WTC11 (cell line): ENCODE measurements around the gene PTPRG. TPM values are rescaled to one million over a fixed set of nuclear protein-coding genes. Genes with fewer than 3 reads are reported as not detected.

Source experiments
- ATAC-seq: fragments of 200-7000 bp; cut with Tn5 transposase; 2 replicates; pipeline ENCODE4 v1.10.0; 2021; ENCODE audit warnings: mild to moderate bottlenecking, moderate library complexity
- CTCF ChIA-PET: fragments of 300-600 bp; sonication (Branson Sonifier 250); formaldehyde crosslinking; loops from one replicate; lab custom pipeline; 2021; ENCODE audit warnings: antibody characterized with exemption; lab: Charles Lee
- POLR2A ChIA-PET: fragments of 350-600 bp; sonication (Branson Sonifier 250); formaldehyde crosslinking; loops from one replicate; lab custom pipeline; 2021; ENCODE audit warnings: antibody characterized with exemption; lab: Charles Lee
- DNase-seq: peaks from one replicate; pipeline ENCODE4 v3.0.0; 2021; ENCODE audit warnings: low spot score
- H3K27ac Mint-ChIP-seq: 2 replicates; pipeline ENCODE4 v1.8.0; 2021; ENCODE audit warnings: mixed read lengths
- H3K27me3 Mint-ChIP-seq: 2 replicates; pipeline ENCODE4 v1.8.0; 2021; ENCODE audit warnings: low read depth, mild to moderate bottlenecking, moderate library complexity, mixed read lengths
- H3K36me3 Mint-ChIP-seq: 2 replicates; pipeline ENCODE4 v1.8.0; 2021; ENCODE audit warnings: mixed read lengths
- H3K4me1 Mint-ChIP-seq: 2 replicates; pipeline ENCODE4 v1.8.0; 2022; ENCODE audit warnings: mixed read lengths
- H3K4me3 Mint-ChIP-seq: 2 replicates; pipeline ENCODE4 v1.8.0; 2021; ENCODE audit warnings: mild to moderate bottlenecking, moderate library complexity, mixed read lengths
- H3K9me3 Mint-ChIP-seq: 2 replicates; pipeline ENCODE4 v1.8.0; 2021; ENCODE audit warnings: mixed read lengths
- GABPB1 ChIP-seq: sonication (generic); formaldehyde crosslinking; IDR thresholded peaks from 2 replicates; pipeline ENCODE4 v1.8.1; 2023; ENCODE audit warnings: mild to moderate bottlenecking, missing genetic modification reagents
- GRHL2 ChIP-seq: fragments of 250-450 bp; sonication (Bioruptor Pico); IDR thresholded peaks from 2 replicates; pipeline ENCODE4 v1.8.0; 2022; ENCODE audit warnings: mild to moderate bottlenecking, moderate library complexity; ENCODE audit not compliant: insufficient replicate concordance, severe bottlenecking
- GTF2I ChIP-seq: fragments of 250-450 bp; sonication (Bioruptor Pico); conservative IDR thresholded peaks from 2 replicates; pipeline ENCODE4 v1.4.0; 2021; ENCODE audit warnings: mild to moderate bottlenecking
- NR2C2 ChIP-seq: sonication (generic); formaldehyde crosslinking; IDR thresholded peaks from 2 replicates; pipeline ENCODE4 v1.8.0; 2022; ENCODE audit warnings: mild to moderate bottlenecking, missing genetic modification reagents
- RELA ChIP-seq: sonication (generic); formaldehyde crosslinking; IDR thresholded peaks from 2 replicates; pipeline ENCODE4 v1.8.1; 2022; ENCODE audit warnings: missing genetic modification reagents, mild to moderate bottlenecking, borderline replicate concordance
- SP1 ChIP-seq: sonication (generic); formaldehyde crosslinking; conservative IDR thresholded peaks from 2 replicates; pipeline ENCODE4 v1.8.1; 2022; ENCODE audit warnings: missing genetic modification reagents
- TCF7 ChIP-seq: sonication (generic); formaldehyde crosslinking; IDR thresholded peaks from 2 replicates; pipeline ENCODE4 v1.8.0; 2022; ENCODE audit warnings: mild to moderate bottlenecking, low read depth, missing genetic modification reagents, moderate library complexity
- TP53 ChIP-seq: sonication (generic); formaldehyde crosslinking; IDR thresholded peaks from 2 replicates; pipeline ENCODE4 v1.8.1; 2023; ENCODE audit warnings: mild to moderate bottlenecking, missing genetic modification reagents
- ZBTB21 ChIP-seq: sonication (generic); formaldehyde crosslinking; IDR thresholded peaks from 2 replicates; pipeline ENCODE4 v1.8.1; 2023; ENCODE audit warnings: mild to moderate bottlenecking, missing genetic modification reagents, borderline replicate concordance
- ZNF219 ChIP-seq: sonication (generic); formaldehyde crosslinking; IDR thresholded peaks from 2 replicates; pipeline ENCODE4 v1.8.0; 2023; ENCODE audit warnings: missing genetic modification reagents, mild to moderate bottlenecking, borderline replicate concordance
- ZNF232 ChIP-seq: sonication (generic); formaldehyde crosslinking; IDR thresholded peaks from 2 replicates; pipeline ENCODE4 v1.8.0; 2022; ENCODE audit warnings: mild to moderate bottlenecking, missing genetic modification reagents
- ZNF263 ChIP-seq: sonication (generic); formaldehyde crosslinking; IDR thresholded peaks from 2 replicates; pipeline ENCODE4 v1.8.1; 2022; ENCODE audit warnings: low read depth, mild to moderate bottlenecking, moderate library complexity, missing genetic modification reagents
- ZNF317 ChIP-seq: sonication (generic); formaldehyde crosslinking; IDR thresholded peaks from 2 replicates; pipeline ENCODE4 v1.8.1; 2023; ENCODE audit warnings: low read depth, mild to moderate bottlenecking, moderate library complexity, missing genetic modification reagents, borderline replicate concordance
- ZNF396 ChIP-seq: fragments of 250-450 bp; sonication (Bioruptor Pico); IDR thresholded peaks from 2 replicates; pipeline ENCODE4 v1.8.0; 2021; ENCODE audit warnings: mild to moderate bottlenecking, moderate library complexity, borderline replicate concordance
- total RNA-seq: library from RNA; stranded (reverse); gene quantifications from 3 replicates; pipeline ENCODE4 v1.2.3, GENCODE V29; 2021
- TF ChIP-seq, protein P1 (sequence below): sonication (generic); formaldehyde crosslinking; IDR thresholded peaks from 2 replicates; pipeline ENCODE4 v1.8.0; 2023; ENCODE audit warnings: missing genetic modification reagents, mild to moderate bottlenecking, borderline replicate concordance
- TF ChIP-seq, protein P2 (sequence below): sonication (generic); formaldehyde crosslinking; IDR thresholded peaks from 2 replicates; pipeline ENCODE4 v1.8.1; 2022; ENCODE audit warnings: missing genetic modification reagents, borderline replicate concordance
- TF ChIP-seq, protein P3 (sequence below): fragments of 250-450 bp; sonication (Bioruptor Pico); IDR thresholded peaks from 2 replicates; pipeline ENCODE4 v1.9.0; 2021; ENCODE audit warnings: mild to moderate bottlenecking
- TF ChIP-seq, protein P4 (sequence below): sonication (generic); formaldehyde crosslinking; conservative IDR thresholded peaks from 2 replicates; pipeline ENCODE4 v1.8.1; 2022; ENCODE audit warnings: mild to moderate bottlenecking, missing genetic modification reagents
- TF ChIP-seq, protein P5 (sequence below): sonication (generic); formaldehyde crosslinking; IDR thresholded peaks from 2 replicates; pipeline ENCODE4 v1.8.1; 2022; ENCODE audit warnings: mild to moderate bottlenecking, moderate library complexity, missing genetic modification reagents
- TF ChIP-seq, protein P6 (sequence below): fragments of 250-450 bp; sonication (Bioruptor Pico); IDR thresholded peaks from 2 replicates; pipeline ENCODE4 v1.9.0; 2021; ENCODE audit warnings: moderate library complexity, mild to moderate bottlenecking, inconsistent platforms, borderline replicate concordance
- TF ChIP-seq, protein P7 (sequence below): sonication (generic); formaldehyde crosslinking; conservative IDR thresholded peaks from 2 replicates; pipeline ENCODE4 v1.8.1; 2023; ENCODE audit warnings: mild to moderate bottlenecking, low read depth, missing genetic modification reagents, moderate library complexity

PTPRG gene
- total RNA-seq, 1 experiment from 2014 or later = 106 TPM

DNA sequence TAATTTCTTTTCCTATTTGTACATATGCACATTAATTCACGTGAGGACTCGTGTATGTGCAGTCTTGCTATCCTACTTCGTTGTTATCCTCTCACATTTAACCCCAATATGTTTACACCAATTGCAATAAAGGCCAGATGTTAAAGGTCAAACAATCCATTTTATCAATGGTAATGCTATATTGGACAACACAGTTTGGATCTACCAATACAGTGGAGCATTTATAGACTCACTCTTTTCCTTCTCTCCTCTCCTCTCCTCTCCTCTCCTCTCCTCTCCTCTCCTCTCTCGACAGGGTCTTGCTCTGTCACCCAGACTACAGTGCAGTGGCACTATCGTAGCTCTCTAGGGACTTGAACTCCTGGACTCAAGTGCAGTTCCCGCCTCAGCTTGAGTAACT lies 324.0 kb downstream of the PTPRG start:
- Mint-ChIP-seq H3K27me3 (no peaks in the 10 kb centered on the region), H3K4me1 (peaks cover 95% of the 10 kb centered on the region), H3K36me3 (no peaks in the 10 kb centered on the region), H3K9me3 (no peaks in the 10 kb centered on the region), H3K27ac (0 out of 2 replicates have a peak overlapping the region, but pooled peaks have one; percentile 17), H3K4me3 (no peak overlapping the region)
- POLR2A ChIA-PET = no interaction called here
- TF ChIP-seq ZBTB21 (CRISPR knock-in tag) (no peak), TP53 (no peak), GABPB1 (CRISPR knock-in tag) (no peak), TCF7 (CRISPR knock-in tag) (no peak)
- TF ChIP-seq, protein P1, sequence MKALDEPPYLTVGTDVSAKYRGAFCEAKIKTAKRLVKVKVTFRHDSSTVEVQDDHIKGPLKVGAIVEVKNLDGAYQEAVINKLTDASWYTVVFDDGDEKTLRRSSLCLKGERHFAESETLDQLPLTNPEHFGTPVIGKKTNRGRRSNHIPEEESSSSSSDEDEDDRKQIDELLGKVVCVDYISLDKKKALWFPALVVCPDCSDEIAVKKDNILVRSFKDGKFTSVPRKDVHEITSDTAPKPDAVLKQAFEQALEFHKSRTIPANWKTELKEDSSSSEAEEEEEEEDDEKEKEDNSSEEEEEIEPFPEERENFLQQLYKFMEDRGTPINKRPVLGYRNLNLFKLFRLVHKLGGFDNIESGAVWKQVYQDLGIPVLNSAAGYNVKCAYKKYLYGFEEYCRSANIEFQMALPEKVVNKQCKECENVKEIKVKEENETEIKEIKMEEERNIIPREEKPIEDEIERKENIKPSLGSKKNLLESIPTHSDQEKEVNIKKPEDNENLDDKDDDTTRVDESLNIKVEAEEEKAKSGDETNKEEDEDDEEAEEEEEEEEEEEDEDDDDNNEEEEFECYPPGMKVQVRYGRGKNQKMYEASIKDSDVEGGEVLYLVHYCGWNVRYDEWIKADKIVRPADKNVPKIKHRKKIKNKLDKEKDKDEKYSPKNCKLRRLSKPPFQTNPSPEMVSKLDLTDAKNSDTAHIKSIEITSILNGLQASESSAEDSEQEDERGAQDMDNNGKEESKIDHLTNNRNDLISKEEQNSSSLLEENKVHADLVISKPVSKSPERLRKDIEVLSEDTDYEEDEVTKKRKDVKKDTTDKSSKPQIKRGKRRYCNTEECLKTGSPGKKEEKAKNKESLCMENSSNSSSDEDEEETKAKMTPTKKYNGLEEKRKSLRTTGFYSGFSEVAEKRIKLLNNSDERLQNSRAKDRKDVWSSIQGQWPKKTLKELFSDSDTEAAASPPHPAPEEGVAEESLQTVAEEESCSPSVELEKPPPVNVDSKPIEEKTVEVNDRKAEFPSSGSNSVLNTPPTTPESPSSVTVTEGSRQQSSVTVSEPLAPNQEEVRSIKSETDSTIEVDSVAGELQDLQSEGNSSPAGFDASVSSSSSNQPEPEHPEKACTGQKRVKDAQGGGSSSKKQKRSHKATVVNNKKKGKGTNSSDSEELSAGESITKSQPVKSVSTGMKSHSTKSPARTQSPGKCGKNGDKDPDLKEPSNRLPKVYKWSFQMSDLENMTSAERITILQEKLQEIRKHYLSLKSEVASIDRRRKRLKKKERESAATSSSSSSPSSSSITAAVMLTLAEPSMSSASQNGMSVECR = no peak
- DNase-seq (no peak), ATAC-seq (no peak)
- CTCF ChIA-PET = no interaction called here

DNA sequence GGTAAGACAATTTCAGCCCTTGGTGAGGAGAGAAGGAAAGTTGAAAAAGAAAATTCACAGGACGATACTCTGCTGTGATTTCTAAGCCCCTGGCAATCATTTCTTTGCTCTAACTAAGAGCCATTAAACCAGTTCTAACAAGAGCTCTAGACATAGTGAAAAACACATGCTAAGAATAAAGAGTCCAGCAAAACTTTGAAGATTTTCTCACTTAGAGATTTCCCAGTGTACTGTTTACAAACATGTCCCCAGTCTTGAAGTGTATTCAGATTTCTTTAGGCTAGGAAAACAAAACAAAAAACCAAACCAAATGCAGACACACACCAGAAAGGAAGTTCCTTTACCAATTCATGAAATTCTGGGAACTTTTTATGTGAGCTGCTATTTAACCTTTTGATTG lies 325.8 kb downstream of the PTPRG start:
- CTCF ChIA-PET = interaction anchor here (0.7 kb wide), 1 partner anchor 361 kb away, joined by 3 read pairs; no protein-coding TSS in a partner anchor
- Mint-ChIP-seq H3K36me3 (no peaks in the 10 kb centered on the region), H3K4me3 (no peak overlapping the region), H3K27me3 (no peaks in the 10 kb centered on the region), H3K27ac (peak overlapping the region; percentile 50), H3K4me1 (peaks cover 94% of the 10 kb centered on the region), H3K9me3 (no peaks in the 10 kb centered on the region)
- DNase-seq (no peak), ATAC-seq (no peak)
- TF ChIP-seq ZNF263 (CRISPR knock-in tag) (no peak), ZNF317 (CRISPR knock-in tag) (no peak), ZNF396 (CRISPR knock-in tag) (no peak), GTF2I (CRISPR knock-in tag) (no peak), SP1 (no peak), ZNF232 (CRISPR knock-in tag) (no peak), ZNF219 (CRISPR knock-in tag) (no peak), GRHL2 (CRISPR knock-in tag) (no peak), NR2C2 (CRISPR knock-in tag) (no peak), RELA (CRISPR knock-in tag) (no peak)
- TF ChIP-seq, protein P2, sequence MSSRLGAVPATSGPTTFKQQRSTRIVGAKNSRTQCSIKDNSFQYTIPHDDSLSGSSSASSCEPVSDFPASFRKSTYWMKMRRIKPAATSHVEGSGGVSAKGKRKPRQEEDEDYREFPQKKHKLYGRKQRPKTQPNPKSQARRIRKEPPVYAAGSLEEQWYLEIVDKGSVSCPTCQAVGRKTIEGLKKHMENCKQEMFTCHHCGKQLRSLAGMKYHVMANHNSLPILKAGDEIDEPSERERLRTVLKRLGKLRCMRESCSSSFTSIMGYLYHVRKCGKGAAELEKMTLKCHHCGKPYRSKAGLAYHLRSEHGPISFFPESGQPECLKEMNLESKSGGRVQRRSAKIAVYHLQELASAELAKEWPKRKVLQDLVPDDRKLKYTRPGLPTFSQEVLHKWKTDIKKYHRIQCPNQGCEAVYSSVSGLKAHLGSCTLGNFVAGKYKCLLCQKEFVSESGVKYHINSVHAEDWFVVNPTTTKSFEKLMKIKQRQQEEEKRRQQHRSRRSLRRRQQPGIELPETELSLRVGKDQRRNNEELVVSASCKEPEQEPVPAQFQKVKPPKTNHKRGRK (CRISPR knock-in tag) = no peak
- TF ChIP-seq, protein P3, sequence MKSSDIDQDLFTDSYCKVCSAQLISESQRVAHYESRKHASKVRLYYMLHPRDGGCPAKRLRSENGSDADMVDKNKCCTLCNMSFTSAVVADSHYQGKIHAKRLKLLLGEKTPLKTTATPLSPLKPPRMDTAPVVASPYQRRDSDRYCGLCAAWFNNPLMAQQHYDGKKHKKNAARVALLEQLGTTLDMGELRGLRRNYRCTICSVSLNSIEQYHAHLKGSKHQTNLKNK = no peak
- TF ChIP-seq, protein P4, sequence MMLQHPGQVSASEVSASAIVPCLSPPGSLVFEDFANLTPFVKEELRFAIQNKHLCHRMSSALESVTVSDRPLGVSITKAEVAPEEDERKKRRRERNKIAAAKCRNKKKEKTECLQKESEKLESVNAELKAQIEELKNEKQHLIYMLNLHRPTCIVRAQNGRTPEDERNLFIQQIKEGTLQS (CRISPR knock-in tag) = no peak
- TF ChIP-seq, protein P5, sequence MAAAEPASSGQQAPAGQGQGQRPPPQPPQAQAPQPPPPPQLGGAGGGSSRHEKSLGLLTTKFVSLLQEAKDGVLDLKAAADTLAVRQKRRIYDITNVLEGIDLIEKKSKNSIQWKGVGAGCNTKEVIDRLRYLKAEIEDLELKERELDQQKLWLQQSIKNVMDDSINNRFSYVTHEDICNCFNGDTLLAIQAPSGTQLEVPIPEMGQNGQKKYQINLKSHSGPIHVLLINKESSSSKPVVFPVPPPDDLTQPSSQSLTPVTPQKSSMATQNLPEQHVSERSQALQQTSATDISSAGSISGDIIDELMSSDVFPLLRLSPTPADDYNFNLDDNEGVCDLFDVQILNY = no peak
- TF ChIP-seq, protein P6, sequence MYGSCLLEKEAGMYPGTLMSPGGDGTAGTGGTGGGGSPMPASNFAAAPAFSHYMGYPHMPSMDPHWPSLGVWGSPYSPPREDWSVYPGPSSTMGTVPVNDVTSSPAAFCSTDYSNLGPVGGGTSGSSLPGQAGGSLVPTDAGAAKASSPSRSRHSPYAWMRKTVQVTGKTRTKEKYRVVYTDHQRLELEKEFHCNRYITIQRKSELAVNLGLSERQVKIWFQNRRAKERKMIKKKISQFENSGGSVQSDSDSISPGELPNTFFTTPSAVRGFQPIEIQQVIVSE (CRISPR knock-in tag) = no peak
- TF ChIP-seq, protein P7, sequence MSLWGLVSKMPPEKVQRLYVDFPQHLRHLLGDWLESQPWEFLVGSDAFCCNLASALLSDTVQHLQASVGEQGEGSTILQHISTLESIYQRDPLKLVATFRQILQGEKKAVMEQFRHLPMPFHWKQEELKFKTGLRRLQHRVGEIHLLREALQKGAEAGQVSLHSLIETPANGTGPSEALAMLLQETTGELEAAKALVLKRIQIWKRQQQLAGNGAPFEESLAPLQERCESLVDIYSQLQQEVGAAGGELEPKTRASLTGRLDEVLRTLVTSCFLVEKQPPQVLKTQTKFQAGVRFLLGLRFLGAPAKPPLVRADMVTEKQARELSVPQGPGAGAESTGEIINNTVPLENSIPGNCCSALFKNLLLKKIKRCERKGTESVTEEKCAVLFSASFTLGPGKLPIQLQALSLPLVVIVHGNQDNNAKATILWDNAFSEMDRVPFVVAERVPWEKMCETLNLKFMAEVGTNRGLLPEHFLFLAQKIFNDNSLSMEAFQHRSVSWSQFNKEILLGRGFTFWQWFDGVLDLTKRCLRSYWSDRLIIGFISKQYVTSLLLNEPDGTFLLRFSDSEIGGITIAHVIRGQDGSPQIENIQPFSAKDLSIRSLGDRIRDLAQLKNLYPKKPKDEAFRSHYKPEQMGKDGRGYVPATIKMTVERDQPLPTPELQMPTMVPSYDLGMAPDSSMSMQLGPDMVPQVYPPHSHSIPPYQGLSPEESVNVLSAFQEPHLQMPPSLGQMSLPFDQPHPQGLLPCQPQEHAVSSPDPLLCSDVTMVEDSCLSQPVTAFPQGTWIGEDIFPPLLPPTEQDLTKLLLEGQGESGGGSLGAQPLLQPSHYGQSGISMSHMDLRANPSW = no peak
- POLR2A ChIA-PET = no interaction called here
